SKM-1 (cell line): ENCODE measurements around the gene NAA10.
A peak's percentile ranks its signal among the peaks of the same experiment; 100 is the strongest.

Source experiments
- DNase-seq: peaks from one replicate; lab custom pipeline; 2025; ENCODE audit not compliant: unreplicated experiment; lab: John Stamatoyannopoulos, UW

The NAA10 gene

DNA sequence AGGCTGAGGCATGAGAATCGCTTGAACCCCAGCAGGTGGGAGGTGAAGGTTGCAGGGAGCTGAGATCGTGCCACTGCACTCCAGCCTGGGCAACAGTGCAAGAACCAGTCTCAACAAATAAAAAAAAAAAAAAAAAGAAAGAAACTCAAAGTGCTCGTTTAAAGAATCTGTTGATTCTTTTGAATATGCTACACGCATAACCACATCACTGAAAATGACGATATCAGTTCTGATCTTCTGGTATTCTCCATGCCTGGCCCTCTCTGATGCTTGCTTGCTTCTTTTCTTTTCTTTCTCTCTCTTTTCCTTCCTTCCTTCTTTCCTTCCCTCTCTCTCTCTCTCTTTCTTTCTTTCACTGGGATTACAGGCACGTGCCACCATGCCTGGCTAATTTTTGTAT lies 23.0 kb downstream of the NAA10 start:
- DNase-seq: no peak

DNA sequence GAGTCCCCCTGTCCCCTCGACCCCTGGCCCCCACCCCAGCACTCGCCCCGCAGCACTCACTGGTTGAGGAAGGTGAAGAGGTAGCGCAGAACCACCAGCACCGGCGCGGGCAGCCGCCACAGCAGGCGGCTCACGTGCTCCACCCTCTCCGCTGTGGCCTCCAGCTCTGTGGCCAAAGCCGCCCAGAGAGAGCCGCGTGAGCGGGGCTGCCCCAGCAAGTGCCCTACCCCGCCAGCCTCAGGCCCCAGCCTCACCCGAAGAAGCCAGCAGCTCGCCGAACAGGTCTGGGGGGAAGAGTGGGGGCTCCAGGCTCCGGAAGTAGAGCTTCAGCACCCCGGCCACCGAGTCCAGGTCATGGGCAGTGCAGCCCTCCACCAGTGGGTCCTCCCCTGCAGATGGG lies 24.4 kb downstream of the NAA10 start:
- no peak for DNase-seq

DNA sequence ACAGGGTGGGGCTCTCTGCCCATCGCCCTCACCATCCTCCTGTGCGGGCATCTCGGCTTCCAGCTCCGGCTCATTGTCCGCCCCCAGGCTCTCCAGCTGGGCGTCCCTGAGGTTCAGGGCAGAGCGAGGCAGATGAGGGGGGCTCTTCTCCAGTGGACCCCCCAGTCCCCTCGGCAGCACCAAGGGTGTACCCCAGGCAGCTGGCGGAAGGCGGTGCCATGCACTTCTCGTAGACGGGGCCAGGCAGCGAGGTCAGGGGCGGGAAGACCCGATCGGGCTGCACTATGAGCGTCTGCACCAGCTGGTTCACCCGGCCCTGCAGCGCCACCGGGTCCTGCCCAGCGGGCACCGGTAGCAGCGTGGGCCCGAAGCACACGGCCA lies 24.9 kb downstream of the NAA10 start:
- DNase-seq: no peak

DNA sequence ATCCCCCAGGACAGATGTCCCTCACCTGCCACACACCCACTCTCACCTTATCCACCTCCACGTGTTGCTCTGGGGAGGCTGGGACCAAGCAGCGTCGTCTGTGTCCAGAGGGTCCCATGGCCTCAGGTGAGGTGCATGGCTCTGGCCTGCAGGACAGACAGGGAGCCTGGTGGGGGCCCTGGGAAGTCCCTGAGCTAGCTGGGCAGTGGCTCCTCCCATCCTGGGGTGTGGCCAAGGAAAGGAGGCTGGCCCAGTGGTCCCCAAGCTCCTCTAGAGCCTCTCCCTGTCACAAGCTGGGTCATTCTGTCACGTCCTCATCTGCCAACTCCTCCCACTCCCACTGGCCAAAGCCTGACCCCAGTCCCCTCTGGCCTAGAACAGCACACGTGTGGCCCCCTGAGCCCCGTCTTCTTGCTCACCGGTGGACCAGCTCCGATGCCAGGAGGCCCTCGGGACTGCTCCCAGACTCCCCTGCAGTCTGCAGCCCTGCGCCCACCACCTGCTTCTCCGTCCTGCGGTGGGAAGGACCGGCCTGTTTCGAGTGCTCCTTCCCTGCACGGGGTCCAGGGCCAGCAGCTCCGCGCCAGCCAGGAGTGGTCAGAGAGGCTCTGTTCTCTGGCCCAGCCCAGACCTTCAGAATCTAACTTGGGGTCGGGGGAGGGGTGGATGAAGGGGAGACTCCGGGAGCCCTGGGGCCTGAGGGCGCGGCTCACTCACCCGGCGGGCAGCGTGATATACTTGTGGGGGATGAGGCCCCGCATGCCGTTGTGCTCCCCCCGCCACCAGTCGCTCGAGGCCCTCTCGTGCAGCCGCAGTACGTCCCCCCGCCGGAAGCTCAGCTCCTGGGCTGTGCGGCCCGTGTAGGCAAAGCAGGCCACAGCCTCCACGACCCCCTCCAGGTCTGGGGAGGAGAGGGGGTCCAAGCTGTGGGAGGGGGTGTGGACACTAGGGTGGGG lies 25.5 kb downstream of the NAA10 start:
- no peak for DNase-seq

DNA sequence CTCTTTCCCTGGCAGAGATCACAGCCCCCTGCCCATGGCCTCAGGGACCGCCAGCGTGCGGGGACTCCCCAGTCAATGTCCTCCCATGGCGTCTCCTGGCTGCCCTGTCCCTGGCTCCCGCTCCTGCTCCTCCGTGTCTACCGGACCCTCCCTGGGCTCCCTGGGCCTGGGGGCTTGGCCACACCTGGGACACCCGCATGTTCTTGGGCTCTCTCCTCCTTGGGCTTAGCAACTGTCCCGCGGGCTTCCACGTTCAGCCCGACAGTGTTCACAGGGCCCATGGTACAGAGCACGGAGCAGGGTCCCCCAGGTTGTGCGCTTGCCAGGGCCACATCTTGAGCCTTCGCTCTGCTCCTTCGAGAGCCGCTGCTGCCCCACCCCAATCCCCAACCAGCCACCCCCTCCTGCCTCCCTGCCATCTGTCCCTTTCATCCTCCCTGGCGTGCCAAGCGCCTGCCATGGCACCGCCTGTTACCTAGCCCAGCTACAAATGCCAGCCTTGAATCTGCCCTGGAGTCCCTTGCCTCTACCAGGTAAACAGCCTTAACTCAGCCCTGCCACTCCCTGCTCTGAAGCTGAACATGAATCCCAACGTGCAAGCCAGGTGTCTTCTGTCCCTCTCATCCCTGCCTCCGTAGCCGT lies 26.5 kb downstream of the NAA10 start:
- DNase-seq: no peak

DNA sequence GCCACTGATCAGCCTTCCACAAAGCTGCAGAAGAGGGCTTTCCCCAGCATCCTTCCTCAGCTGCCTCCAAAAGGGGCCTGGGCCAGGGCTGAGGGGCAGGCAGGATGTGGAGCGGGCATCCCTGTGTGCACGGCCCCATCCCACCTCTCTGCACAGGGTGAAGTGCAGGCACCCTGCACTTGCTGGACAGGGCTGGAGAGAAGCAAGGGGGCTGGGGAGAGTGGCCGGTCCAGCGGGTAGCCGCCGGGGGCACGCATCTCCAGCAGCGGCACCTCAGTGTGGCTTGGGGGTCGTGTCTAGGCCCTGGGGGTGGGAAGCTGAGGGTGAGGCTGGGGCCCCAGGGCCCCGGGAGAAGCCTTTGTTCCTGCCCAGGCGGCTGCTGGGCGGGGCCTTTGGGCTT lies 27.4 kb downstream of the NAA10 start:
- DNase-seq: no peak

DNA sequence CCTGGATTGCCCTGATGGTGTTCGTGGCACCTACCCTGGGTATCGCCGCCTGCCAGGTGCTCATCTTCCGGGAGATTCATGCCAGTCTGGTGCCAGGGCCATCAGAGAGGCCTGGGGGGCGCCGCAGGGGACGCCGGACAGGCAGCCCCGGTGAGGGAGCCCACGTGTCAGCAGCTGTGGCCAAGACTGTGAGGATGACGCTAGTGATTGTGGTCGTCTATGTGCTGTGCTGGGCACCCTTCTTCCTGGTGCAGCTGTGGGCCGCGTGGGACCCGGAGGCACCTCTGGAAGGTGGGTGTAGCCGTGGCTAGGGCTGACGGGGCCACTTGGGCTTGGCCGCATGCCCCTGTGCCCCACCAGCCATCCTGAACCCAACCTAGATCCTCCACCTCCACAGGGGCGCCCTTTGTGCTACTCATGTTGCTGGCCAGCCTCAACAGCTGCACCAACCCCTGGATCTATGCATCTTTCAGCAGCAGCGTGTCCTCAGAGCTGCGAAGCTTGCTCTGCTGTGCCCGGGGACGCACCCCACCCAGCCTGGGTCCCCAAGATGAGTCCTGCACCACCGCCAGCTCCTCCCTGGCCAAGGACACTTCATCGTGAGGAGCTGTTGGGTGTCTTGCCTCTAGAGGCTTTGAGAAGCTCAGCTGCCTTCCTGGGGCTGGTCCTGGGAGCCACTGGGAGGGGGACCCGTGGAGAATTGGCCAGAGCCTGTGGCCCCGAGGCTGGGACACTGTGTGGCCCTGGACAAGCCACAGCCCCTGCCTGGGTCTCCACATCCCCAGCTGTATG lies 28.5 kb downstream of the NAA10 start:
- no peak for DNase-seq

DNA sequence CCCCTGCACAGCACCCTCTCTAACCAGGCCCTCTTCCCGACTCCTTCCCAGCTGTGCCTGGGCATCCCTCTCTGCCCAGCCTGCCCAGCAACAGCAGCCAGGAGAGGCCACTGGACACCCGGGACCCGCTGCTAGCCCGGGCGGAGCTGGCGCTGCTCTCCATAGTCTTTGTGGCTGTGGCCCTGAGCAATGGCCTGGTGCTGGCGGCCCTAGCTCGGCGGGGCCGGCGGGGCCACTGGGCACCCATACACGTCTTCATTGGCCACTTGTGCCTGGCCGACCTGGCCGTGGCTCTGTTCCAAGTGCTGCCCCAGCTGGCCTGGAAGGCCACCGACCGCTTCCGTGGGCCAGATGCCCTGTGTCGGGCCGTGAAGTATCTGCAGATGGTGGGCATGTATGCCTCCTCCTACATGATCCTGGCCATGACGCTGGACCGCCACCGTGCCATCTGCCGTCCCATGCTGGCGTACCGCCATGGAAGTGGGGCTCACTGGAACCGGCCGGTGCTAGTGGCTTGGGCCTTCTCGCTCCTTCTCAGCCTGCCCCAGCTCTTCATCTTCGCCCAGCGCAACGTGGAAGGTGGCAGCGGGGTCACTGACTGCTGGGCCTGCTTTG lies 29.2 kb downstream of the NAA10 start:
- DNase-seq: no peak

DNA sequence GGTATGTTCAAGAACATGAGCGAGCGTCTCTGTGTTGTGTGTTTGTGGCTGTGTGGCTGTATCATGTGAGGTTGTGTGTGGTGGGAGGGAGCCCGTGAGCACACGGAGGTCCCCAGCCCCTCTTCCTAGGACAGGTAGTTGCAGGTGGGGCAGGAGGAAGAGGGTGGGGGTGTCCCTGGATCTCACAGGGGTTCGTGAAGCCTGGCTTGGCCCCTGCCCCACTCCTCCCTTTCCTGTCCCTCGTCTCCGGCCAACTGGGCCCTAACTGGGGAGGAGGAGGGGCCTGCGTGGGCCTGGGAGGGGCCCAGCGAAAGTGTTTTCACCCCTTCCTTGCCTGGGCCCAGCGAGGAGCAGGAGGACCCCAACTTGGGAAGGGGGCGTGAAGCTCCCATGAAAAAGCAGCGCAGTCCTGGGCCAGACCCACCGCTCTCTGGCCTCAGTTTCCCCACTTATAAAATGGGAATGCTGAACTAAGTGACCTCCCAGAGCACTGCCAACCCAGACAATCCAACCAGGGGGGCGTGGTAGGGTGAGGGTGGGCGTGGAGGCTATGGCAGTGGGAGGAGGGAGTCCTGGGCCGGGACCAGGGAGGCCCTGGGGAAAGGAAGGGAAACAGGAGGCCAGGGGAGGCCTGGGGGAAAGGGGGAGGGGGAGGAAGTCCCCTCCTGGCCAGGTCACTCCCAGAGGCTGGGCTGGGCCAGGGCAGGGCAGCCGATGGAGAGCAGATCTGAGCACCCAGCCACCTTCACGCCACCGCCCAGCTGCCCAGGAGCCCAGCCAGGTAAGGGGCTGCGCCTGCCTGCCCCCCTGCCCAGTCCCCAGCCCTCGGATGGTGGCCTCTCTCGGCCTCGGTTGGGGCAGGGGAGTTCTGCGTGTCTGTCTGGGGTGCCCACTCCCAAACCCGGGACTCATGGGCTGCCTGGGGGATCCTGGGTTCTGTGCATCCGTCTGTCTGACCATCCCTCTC lies 30.6 kb downstream of the NAA10 start, which contains the start of gene AVPR2:
TSS of gene AVPR2 (plus strand) at position 683 of the 967 bp plus-strand sequence. CDS start 473 bp downstream, outside the sequence.
- DNase-seq: no peak

DNA sequence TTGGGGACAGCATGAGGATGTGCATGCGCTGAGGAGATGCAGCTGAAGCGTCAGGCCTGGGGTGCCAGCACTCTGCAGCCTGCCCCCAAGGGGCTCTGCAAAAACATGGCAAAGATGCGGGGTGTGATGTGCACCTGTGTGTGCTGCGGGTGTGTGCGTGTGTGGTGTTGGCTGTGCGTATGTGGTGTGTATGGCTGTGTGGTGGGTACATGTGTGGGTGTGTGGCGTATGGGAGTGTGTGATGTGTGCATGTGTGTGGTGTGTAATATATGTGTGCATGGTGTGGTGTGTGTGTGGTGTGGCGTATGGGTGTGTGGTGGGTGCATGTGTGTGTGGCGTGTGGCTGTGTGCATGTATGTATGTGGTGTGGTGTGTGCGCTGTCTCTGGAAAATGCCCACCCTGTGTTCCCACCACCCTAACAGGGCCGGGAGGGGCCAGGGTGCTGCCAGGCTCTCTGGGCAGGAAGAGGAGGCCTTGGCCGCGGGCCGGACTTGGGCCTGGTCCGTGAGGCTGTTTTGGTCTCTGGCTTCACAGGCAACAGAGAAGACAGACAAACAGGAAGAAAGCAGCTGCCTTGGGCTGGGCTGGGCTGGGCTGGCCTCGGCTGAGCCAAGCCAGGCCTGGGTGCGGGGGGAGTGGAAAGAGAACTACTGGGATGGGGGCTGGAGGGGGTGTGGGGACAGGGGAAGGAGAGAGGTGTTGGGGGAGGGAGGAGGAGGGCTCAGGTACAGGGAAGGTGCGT lies 31.4 kb downstream of the NAA10 start:
- DNase-seq: no peak

DNA sequence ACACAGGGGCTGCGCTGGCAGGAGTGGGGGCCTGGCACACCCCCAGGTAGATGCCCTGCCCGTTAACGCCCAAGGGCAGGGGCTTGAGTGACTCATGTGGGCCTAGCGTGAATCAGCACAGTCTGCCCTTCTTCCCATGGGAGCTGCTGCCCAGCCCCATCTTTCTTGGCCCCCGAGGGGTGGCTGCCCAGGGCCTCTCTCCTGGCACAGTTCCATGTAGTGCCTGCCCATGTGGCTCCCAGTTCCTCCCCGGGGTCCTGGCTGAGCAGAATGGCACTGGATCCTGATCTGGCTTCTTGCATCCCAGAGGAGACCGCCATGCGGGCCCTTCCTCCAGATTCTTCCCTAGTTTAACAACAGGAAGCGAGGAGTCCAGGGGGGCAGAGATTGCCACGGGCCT lies 32.5 kb downstream of the NAA10 start:
- no peak for DNase-seq

DNA sequence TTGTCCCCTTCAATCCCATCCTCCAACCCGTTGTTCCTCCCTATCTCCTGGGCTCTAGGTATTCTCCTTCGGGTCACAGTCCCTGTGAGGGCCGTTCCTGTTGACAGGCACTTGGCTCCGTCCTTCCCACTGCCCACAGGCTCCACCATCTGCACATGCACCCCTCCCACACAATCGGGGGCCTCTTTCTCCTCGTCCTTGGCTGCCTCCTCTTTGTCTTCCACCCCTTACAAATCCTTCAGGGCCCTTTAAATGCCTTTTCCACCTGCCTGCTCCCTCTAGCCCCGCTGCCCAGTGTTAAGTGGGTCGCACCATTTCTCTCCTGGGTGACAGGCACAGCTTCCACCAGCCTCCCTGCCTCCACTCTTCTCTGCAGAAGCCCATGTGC lies 33.1 kb downstream of the NAA10 start:
- DNase-seq: no peak

DNA sequence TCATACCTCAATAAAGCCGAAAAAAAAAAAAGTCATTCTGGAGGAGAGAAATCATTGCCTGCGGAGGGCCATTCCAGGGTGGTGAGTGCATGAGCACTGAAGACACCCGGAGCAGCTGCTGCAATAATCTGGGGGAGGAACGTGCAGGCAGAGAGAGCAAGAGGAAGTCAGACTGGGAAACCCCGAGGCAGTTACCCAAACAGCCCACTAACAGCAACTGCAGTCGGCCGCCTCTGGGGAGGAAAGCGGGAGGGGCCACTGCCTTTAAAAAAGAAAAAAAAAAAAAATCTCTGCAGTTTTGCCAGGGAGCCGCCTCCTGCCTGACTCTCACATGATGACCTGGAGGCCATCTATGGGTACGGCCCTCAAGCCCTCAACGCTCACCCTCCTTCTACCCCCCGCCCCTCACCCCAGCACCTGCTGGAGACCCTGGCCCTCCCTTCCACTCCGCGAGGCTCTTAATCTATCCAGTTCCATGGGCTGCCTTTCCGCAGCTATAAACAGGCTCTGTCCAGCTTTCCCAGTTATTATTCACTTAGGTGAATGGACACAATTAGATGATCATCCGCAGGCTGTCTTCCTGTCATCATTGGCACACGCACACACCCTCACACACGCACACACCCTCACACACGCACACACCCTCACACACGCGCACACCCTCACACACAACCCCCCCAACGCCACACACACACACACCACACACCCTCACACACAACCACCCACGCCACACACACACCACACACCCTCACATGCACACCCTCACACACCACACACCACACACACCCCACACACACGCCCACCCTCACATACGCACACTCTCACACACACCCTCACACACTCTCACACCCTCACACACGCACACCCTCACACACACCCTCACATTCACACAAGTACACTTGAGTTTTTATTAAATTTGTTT lies 33.7 kb downstream of the NAA10 start:
- peak; percentile 50 for DNase-seq

DNA sequence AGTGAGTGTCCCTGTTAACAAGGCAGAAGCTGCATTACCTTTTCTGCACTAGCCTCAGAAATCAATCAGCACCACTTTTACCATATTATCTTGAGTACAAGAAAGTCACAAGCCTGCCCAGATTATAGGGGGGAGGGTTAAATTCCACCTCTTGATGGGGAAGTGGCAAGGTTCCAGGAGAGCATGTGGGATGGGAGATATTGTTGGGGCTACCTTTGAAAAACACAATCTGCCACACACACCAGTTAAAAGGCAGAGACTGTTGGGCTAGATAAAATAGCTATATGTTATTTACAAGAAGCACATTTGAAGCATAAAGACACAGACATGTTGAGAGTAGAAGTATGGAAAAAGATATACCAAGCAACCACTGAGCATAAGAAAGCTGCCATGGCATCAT lies 36.9 kb downstream of the NAA10 start:
- DNase-seq: no peak

DNA sequence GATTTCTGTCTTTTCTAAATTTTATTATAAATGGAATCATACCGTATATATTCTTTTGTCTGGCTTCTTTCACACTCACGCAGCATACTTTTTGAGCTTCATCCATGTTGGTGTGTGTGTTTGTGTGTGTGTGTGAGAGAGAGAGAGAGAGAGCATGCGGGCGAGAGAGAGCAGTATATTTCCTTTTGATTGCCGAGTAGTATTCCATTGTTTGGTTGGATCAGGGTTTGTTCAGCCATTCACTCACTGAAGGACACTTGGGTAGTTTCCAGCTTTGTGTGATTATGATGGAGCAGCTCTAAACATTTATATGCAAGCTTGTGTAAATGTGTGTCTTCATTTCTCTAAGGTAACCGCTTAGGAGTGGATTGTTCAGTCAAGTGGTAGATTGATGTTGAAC lies 45.7 kb downstream of the NAA10 start:
- DNase-seq: no peak

DNA sequence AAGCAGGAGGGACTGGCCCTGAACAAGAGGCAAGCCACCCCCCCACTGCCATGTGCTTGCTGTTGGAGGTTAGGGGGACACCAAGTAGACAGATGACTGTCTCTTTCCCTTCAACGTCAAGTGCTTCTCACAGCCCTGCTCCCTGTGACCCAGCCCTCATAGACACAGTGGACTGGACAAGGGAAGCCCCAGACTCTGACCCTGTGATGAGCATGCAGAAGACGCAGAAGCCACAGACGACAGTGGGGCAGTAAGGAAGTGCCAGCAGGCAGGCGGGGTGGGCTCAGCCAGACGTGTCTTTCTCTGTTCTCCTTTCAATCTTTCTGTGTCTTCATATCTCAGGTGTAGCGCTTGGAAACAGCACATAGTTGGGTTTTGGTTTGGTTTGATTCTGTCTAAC lies 46.5 kb downstream of the NAA10 start:
- no peak for DNase-seq

DNA sequence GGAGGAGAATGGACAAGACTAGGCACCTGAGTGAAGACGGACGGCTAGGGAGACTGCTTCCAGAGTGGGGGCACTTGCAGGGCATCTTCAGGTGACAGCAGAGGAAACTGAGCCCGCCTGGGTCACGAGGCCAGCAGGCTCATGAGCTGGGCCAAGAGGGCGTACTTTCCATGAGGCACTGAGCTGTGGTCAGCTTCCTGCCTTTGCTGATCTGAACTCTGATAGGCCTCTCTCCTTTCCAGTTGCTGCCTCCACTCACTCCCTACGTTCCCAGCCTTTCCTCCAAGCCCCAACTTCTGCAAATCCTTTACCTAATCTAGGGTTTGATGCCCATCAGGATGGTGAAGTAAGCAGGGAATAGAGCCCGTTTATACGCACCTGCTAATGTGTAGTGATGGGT lies 47.5 kb downstream of the NAA10 start:
- no peak for DNase-seq

DNA sequence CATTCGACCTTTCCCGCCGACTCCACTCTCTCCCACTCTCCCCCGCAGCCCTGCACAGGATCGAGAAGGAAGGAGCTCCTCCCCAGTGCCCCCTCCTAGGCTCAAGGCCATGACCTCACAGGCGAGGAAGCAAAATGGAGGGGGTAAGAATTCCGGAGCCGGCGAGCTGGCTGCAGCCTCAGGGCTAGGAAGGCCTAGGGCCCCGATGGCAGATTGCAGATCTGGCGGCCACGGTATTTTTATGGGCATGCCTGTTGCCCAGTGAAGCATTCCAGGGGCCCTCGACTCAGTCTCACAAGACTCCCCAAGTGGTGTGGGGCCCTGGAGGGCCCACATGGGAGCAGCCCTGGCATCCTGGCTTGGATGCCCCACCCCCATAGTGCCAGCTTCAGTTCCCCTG lies 47.9 kb downstream of the NAA10 start:
- no peak for DNase-seq
